ENCODE measurements around the gene DPH6.

Gene DPH6

DNA sequence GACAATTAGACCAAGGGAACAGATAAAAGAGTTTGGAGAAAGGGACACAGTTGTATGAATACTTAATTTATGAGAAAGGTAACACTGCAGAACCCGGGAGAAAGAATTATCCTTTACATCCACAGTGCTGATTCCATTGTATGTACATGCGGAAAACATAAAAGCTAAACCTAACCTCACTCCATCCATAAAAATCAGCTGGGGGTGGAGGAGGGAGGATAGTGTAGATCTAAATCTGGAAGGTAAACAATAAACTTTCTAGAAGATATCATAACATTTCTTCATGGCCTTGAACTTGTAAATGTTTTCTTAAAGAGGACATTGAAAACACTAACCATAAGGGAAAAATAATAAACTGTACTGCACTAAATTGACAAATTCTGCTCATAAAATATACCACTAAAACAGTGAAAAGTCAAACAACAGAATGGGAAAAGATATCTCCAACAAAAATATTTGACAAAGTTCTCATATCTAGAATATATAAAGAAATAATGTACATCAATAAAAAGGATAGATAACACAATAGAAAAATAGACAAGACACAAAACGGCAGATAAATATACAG, 220.5 kb downstream of the DPH6 start:
- no peak for DNase-seq

DNA sequence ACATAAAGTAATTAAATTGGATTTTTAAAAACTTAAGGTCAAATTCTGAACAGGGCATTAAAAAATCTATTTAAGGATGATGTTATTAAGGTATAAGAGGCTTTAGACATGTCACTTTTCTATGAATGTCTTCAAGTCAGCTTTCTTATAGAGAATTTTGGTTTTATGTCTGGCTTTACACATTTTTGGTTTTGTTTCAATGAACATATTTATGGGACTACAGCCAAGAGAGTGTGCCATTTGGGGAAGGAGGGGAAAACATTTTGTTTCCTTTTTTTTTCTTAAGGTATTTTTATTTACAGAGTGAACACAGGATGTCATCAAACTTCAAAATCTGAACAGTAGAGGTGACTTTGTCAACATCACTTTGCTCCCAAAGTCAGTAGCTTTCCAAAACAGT, 222.8 kb downstream of the DPH6 start:
- DNase-seq = no peak

DNA sequence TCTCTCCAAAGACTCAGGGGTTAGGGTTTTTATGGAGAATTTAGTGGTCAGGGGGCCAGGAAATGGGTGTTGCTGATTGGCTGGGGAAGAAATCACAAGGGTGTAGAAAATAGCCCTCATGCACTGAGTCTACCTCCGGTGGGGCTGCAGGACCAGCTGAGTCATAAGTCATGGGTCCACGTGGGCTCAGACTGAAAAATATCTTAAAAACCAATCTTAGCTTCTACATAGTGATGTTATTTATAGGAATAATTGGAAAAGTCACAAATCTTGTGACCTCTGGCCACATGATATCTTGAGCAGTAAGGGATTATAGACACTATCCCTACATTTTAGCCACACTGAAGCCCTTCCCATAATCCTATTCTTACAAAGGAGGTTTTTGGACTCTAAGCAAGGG, 224.0 kb downstream of the DPH6 start:
- no peak for DNase-seq

DNA sequence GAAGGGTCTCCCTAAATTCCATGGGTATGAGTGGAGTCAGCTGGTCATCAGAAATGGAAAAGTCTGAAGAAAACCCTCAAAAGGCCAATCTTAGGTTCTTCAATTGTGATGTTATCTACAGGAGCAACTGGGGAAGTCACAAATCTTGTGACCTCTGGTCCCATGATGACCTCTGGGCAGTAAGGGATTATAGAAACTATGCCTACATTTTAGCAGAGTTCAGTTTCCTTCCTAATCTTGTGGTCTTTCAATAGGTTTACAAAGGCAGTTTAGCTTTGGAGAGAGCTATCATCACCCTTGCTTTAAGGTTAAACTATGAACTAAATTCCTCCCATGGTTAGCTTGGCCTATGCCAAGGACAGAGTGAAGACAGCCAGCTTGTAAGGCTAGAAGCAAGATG, 225.1 kb downstream of the DPH6 start:
- no peak for DNase-seq

Measured in activated CD4-positive, alpha-beta T cell treated with anti-CD3 and anti-CD28 coated beads for 1 hour (primary cell).